Kidney epithelial cell (primary cell): ENCODE results near the gene LGALS12. TPM values are rescaled to one million over a fixed set of nuclear protein-coding genes. Genes with fewer than 3 reads are reported as not detected.
"Not testable (repeated sequence)": the region's sequence is repeated elsewhere in the genome, so short reads cannot be mapped to it uniquely, and the experiment has no call there.

Experiments
- DNase-seq: peaks from one replicate; pipeline ENCODE4 v3.0.0-alpha.2; 2010; ENCODE audit warnings: low read depth
- H3K27me3 ChIP-seq: 2 replicates; pipeline ENCODE4 v1.6.0; 2011; ENCODE audit warnings: low read length; ENCODE audit not compliant: control insufficient read depth, insufficient read depth
- H3K36me3 ChIP-seq: 2 replicates; pipeline ENCODE4 v1.5.1; 2011; ENCODE audit warnings: low read length; ENCODE audit not compliant: control insufficient read depth, insufficient read depth
- H3K4me3 ChIP-seq: 2 replicates; pipeline ENCODE4 v1.5.1; 2011; ENCODE audit warnings: low read depth, mild to moderate bottlenecking, control low read depth, low read length
- total RNA-seq: library from RNA; depleted of rRNA; stranded (reverse); fragments of >200 nt; gene quantifications from 2 replicates; pipeline ENCODE4 v1.2.3, GENCODE V29; 2015
- TF ChIP-seq, protein P1 (sequence below): IDR thresholded peaks from 2 replicates; pipeline ENCODE4 v1.5.1; 2011; ENCODE audit warnings: mild to moderate bottlenecking, moderate library complexity, low read length, control low read depth, inconsistent platforms; ENCODE audit not compliant: insufficient read depth, poor library complexity, severe bottlenecking

Gene LGALS12
- total RNA-seq, 1 donor from 2014 or later: not detected

DNA sequence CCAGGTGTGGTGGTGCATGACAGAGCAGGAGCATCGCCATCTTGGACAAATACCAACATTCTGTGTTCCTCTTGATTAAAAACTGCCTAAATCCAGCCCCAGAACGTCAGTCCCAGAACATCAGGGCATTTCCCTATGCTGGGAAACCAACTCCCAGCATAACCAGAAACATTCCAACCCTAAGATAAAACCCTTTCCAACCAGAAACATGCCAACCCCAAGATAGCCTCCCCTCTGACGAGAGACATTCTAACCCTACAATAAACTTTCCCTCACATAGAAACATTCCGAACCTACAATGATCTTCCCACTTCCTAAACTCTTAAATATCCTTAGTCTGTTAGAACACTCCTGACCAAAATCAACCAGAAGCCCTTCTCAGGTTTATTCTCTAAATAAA, 42.3 kb downstream of the LGALS12 start:
- H3K36me3 ChIP-seq: no peaks in the 10 kb centered on the region
- no peak overlapping the region for H3K4me3 ChIP-seq
- TF ChIP-seq, protein P1, sequence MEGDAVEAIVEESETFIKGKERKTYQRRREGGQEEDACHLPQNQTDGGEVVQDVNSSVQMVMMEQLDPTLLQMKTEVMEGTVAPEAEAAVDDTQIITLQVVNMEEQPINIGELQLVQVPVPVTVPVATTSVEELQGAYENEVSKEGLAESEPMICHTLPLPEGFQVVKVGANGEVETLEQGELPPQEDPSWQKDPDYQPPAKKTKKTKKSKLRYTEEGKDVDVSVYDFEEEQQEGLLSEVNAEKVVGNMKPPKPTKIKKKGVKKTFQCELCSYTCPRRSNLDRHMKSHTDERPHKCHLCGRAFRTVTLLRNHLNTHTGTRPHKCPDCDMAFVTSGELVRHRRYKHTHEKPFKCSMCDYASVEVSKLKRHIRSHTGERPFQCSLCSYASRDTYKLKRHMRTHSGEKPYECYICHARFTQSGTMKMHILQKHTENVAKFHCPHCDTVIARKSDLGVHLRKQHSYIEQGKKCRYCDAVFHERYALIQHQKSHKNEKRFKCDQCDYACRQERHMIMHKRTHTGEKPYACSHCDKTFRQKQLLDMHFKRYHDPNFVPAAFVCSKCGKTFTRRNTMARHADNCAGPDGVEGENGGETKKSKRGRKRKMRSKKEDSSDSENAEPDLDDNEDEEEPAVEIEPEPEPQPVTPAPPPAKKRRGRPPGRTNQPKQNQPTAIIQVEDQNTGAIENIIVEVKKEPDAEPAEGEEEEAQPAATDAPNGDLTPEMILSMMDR: no peak
- no peak for DNase-seq
- H3K27me3 ChIP-seq: no peaks in the 10 kb centered on the region

DNA sequence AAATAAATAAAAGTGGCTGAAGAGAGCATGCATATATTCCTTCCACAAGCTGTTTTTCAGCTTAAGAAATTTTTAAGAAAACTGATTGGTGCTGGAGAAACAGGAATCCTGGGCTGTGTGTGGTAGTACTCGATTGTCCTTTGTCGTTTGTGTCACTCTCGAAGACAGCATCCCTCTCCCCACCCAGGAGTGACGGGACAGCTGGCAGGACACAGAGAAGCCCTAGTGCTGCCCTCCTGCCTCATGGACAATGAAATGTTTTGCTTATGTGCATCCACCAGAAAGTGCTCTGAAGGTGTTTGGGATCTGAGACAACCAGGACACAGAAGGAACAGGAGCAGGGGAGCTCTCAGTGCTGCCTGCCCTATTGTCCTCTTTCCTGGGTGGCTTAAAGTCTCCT, 43.5 kb downstream of the LGALS12 start:
- TF ChIP-seq, protein P1: no peak
- no peak overlapping the region for H3K4me3 ChIP-seq
- H3K27me3 ChIP-seq: no peaks in the 10 kb centered on the region
- H3K36me3 ChIP-seq: no peaks in the 10 kb centered on the region
- no peak for DNase-seq

DNA sequence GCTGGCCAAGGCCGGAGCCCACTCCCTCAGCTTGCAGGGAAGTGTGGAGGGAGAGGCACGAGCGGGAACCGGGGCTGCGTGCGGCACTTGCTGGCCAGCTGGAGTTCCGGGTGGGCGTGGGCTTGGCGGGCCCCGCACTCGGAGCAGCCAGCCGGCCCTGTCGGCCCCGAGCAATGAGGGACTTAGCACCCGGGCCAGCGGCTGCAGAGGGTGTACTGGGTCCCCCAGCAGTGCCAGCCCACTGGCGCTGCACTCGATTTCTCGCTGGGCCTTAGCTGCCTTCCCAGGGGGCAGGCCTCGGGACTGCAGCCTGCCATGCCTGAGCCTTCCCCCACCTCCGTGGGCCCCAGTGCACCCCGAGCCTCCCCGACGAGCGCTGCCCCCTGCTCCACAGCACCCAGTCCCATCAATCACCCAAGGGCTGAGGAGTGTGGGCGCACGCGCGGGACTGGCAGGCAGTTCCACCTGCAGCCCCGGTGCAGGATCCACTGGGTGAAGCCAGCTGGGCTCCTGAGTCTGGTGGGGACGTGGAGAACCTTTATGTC, 44.3 kb downstream of the LGALS12 start:
- DNase-seq, H3K4me3 ChIP-seq, H3K27me3 ChIP-seq, H3K36me3 ChIP-seq: not testable (repeated sequence)

DNA sequence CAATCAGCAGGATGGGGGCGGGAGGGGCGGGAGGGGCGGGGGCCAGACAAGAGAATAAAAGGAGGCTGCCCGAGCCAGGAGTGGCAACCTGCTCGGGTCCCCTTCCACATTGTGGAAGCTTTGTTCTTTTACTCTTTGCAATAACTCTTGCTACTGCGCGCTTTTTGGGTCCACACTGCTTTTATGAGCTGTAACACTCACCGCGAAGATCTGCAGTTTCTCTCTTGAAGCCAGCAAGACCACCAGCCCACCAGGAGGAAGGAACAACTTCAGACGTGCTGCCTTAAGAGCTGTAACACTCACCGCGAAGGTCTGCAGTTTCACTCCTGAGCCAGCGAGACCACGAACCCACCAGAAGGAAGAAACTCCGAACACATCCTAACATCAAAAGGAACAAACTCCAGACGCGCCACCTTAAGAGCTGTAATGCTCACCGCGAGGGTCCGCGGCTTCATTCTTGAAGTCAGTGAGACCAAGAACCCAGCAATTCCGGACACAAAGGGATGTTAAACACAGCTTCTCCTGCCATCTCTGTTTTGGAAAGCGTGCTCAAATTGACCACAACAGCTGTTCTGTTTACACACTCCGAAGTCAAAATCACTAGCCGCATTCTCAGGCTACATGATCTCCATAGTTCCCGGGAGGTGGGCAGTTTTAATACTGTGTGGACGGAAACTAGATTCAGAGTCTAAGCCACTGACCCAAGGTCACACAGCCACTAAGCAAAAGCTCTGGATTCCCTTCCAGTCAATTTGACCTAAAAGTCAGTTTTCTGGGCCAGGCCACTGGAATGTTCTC, 45.4 kb downstream of the LGALS12 start:
- Histone ChIP-seq H3K36me3 (no peaks in the 10 kb centered on the region), H3K27me3 (no peaks in the 10 kb centered on the region)

DNA sequence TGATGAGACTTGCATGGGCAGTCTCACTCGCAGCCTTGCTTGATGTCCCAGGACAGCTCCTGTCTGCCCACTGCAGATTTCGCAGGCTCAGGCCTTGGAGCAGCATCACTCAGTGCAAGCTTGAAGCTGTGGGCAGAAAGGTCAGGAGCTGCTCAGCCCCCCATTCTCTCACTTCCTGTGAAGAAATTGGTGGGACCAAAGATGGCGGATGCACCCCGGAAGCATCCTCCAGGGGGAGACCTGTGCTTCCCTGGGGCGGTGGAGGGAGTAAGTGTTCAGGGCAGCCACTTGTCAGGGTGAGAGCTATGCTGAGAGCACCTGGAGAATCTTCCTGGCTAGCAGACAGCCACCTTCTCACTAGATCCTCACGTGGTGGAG, 46.0 kb downstream of the LGALS12 start:
- no peak overlapping the region for H3K4me3 ChIP-seq
- no peak for DNase-seq
- TF ChIP-seq, protein P1: no peak
- no peaks in the 10 kb centered on the region for H3K27me3 ChIP-seq
- no peaks in the 10 kb centered on the region for H3K36me3 ChIP-seq

More for the DNA sequence above, 45.4 kb downstream of the LGALS12 start:
- DNase-seq: no peak
- H3K4me3 ChIP-seq: no peak overlapping the region
- TF ChIP-seq, protein P1: no peak

DNA sequence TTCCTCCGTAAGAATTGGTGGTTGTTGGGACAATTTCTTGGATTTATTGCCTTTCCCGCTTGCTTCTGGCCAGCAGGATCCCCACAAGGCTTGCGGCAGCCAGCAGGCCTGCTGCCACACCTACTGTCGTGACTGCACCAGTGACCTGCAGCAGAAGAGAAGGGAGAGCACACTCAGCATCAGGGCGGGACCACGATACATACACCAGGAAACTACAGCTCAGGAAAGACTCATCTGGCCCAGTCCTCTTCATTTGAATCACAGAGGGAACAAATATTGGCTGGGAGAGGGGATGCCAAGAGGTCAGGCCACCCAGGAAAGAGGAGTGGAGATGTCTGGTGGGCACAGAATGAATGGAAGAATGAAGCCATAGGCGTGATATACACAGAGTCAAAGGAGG, 47.0 kb downstream of the LGALS12 start:
- H3K27me3 ChIP-seq: no peaks in the 10 kb centered on the region
- TF ChIP-seq, protein P1: no peak
- DNase-seq: no peak
- no peak overlapping the region for H3K4me3 ChIP-seq
- no peaks in the 10 kb centered on the region for H3K36me3 ChIP-seq
